GM21423 (cell line): ENCODE results near the gene VEPH1.

ENCODE experiments used
- ATAC-seq: cut with Tn5 transposase; IDR thresholded peaks from one replicate; pipeline ENCODE4 v1.9.1; 2021; ENCODE audit warnings: mild to moderate bottlenecking, moderate library complexity; ENCODE audit not compliant: unreplicated experiment

The VEPH1 gene

GRCh38 chr3:157438194-157438730, 65.0 kb downstream of the VEPH1 start:
- ATAC-seq = no peak

- no peak for ATAC-seq
Measured at GRCh38 chr3:157436583-157437291, 66.5 kb downstream of the VEPH1 start, which contains the start of gene PTX3. Gene PTX3, plus strand, starts transcription at chr3:157436850. Its CDS starts 84 bp downstream, at chr3:157436934.

DNA sequence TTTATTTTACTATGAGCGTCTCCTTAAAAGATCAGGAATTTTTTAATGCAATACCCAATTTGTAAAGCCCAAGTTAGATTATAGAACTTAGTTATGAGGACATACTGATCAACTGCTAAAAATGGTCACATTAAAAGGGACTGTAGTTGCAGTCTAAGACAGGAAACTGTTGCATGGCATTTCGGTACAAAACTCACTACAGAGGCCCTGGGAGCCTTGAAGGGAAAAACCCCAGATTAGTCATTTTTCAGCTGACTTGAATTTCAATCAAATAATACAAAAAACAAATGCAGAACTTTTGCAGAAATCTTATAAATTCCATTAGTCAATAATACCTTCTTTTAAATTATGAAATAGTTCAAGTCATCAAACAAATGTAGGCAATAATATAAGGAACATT, 73.5 kb downstream of the VEPH1 start:
- ATAC-seq = no peak

DNA sequence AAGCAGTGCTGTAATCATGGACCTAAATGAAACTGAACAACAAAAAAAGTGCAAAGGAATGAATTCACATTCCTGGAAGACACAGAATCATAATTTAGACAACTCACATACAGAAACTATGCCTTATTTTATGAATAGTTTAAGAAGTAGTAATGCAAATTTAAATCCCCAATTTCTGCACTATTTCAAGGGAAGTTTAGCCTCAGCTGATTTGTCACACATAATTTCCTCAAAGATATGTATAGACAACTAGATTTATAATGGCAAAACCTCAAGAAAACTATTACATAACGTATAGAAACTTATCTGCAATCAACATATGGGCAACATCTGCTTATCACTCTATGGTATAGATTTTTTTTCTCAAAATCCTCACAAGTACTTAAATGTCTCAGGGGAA, 74.4 kb downstream of the VEPH1 start:
- ATAC-seq = no peak

GRCh38 chr3:157427901-157428300, 75.3 kb downstream of the VEPH1 start:
- no peak for ATAC-seq

GRCh38 chr3:157423337-157423736, 79.9 kb downstream of the VEPH1 start:
- no peak for ATAC-seq

GRCh38 chr3:157420606-157421130, 82.5 kb downstream of the VEPH1 start:
- ATAC-seq = no peak

- ATAC-seq = no peak
Measured at GRCh38 chr3:157418104-157418503, 85.1 kb downstream of the VEPH1 start.

DNA sequence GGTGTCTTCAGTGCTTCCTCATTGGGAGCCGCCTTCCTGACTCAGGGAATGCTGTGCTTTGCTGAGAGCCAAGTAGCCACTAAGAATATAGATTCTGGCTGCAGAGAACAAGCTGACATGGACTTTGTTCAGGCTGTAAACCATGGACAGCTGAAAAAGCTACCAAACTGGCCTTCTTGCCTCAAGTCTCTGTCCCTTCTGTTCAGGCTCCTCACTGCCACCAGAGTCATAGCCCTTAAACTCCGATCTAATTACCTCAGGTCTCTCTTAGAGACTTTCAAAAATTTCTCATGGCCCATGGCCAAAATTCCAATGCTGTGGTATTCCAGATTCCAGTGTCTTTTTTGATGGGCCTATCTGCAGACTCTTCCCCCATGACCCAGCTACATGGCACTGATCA, 86.0 kb downstream of the VEPH1 start:
- ATAC-seq = no peak

- no peak for ATAC-seq
Measured at GRCh38 chr3:157416347-157417087, 86.7 kb downstream of the VEPH1 start.

- ATAC-seq = no peak
Measured at GRCh38 chr3:157414861-157415260, 88.4 kb downstream of the VEPH1 start.

- ATAC-seq = no peak
Measured at GRCh38 chr3:157412323-157412855, 90.8 kb downstream of the VEPH1 start.

- ATAC-seq = no peak
Measured at GRCh38 chr3:157410945-157411344, 92.3 kb downstream of the VEPH1 start.

GRCh38 chr3:157409516-157409915, 93.7 kb downstream of the VEPH1 start:
- ATAC-seq = no peak

- ATAC-seq = no peak
Measured at GRCh38 chr3:157408499-157409149, 94.6 kb downstream of the VEPH1 start.

- ATAC-seq = no peak
Measured at GRCh38 chr3:157407769-157408168, 95.4 kb downstream of the VEPH1 start.

GRCh38 chr3:157406394-157406793, 96.8 kb downstream of the VEPH1 start:
- no peak for ATAC-seq

DNA sequence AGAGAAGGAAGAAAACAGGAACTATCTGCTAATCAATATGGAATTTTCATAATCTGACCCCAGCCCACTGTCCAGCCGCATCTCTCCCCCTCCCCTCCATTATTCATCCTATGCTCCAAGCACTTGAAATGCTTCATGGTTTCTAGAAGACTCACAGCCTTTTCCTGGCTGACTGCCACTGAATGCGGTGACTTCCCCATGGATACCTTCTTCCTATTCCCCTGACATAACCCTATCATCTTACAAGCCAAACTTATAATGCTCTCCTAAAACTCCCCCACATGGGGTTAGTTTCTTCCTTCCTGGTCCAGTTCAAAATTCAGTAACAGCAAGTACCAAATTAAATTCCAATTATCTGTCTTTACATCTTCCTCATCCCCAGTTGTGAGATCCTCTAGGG, 97.8 kb downstream of the VEPH1 start:
- no peak for ATAC-seq

DNA sequence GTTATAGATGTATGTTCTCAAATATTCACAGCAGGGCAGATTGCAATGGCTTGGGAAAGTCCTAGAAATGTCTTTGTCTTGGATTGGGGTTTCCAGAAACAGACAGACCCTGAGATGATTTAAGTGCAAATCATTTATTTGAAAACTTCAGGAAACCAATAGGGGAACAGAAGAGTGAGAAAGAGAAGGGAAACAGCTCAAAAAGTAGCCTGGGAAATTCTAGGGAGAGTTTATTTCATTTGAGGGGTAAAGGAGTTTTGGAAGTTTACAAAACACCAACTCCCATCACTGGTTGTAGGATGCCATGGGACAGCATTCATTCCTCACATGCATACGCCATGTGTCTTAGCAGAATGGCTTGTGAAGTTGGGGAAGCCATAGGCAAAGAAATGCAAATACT, 98.8 kb downstream of the VEPH1 start:
- no peak for ATAC-seq

- ATAC-seq = no peak
Measured at GRCh38 chr3:157398598-157398997, 104.6 kb downstream of the VEPH1 start.

GRCh38 chr3:157394411-157394810, 108.8 kb downstream of the VEPH1 start:
- no peak for ATAC-seq
